Loucy (cell line): ENCODE results near the gene DPAGT1.
A peak's percentile ranks its signal among the peaks of the same experiment; 100 is the strongest.

ENCODE experiments used
- H2AFZ ChIP-seq: fragments of 200-600 bp; sonication (generic); 2 replicates; pipeline ENCODE4 v1.6.0; 2016; ENCODE audit warnings: antibody characterized with exemption, mild to moderate bottlenecking, low read length, moderate library complexity
- H3F3A ChIP-seq: fragments of 200-600 bp; 2 replicates; pipeline ENCODE4 v1.6.0; 2016; ENCODE audit warnings: antibody characterized with exemption, low read depth, mild to moderate bottlenecking
- H3K27me3 ChIP-seq: fragments of 200-600 bp; sonication (generic); 2 replicates; pipeline ENCODE4 v1.6.1; 2014; ENCODE audit warnings: low read length, mild to moderate bottlenecking; ENCODE audit not compliant: insufficient read depth, poor library complexity, severe bottlenecking
- H3K36me3 ChIP-seq: fragments of 200-600 bp; sonication (generic); 2 replicates; pipeline ENCODE4 v1.6.1; 2016; ENCODE audit warnings: low read length; ENCODE audit not compliant: insufficient read depth
- H3K4me1 ChIP-seq: fragments of 200-600 bp; sonication (generic); 2 replicates; pipeline ENCODE4 v1.5.1; 2014; ENCODE audit warnings: low read length, mild to moderate bottlenecking; ENCODE audit not compliant: insufficient read depth, poor library complexity, severe bottlenecking
- H3K4me2 ChIP-seq: fragments of 200-600 bp; sonication (generic); 2 replicates; pipeline ENCODE4 v1.6.0; 2014; ENCODE audit warnings: antibody characterized with exemption, low read length, low read depth, mild to moderate bottlenecking; ENCODE audit not compliant: poor library complexity, severe bottlenecking
- H3K4me3 ChIP-seq: fragments of 200-600 bp; sonication (generic); 2 replicates; pipeline ENCODE4 v1.5.1; 2014; ENCODE audit warnings: low read length, mild to moderate bottlenecking, mixed read lengths; ENCODE audit not compliant: poor library complexity, severe bottlenecking
- H3K79me2 ChIP-seq: fragments of 200-600 bp; sonication (generic); 2 replicates; pipeline ENCODE4 v1.6.1; 2014; ENCODE audit warnings: low read length; ENCODE audit not compliant: insufficient read depth
- H3K9ac ChIP-seq: fragments of 200-600 bp; sonication (generic); 2 replicates; pipeline ENCODE4 v1.6.0; 2014; ENCODE audit warnings: mild to moderate bottlenecking, low read depth, low read length, moderate library complexity; ENCODE audit not compliant: poor library complexity, severe bottlenecking
- H3K9me2 ChIP-seq: fragments of 200-600 bp; sonication (generic); replicated peaks from 2 replicates; pipeline ENCODE4 v1.6.1; 2016; ENCODE audit warnings: low read depth, low read length, mixed read lengths
- H3K9me3 ChIP-seq: fragments of 200-600 bp; sonication (generic); 2 replicates; pipeline ENCODE4 v1.6.1; 2014; ENCODE audit warnings: mild to moderate bottlenecking, antibody characterized with exemption, low read length, low read depth; ENCODE audit not compliant: insufficient read depth
- H4K20me1 ChIP-seq: fragments of 200-600 bp; sonication (generic); 2 replicates; pipeline ENCODE4 v1.6.0; 2014; ENCODE audit warnings: antibody characterized with exemption, low read length, mild to moderate bottlenecking; ENCODE audit not compliant: insufficient read depth, poor library complexity, severe bottlenecking
- EZH2phosphoT487 ChIP-seq: fragments of 200-600 bp; IDR thresholded peaks from 2 replicates; pipeline ENCODE4 v1.6.1; 2018; ENCODE audit warnings: antibody characterized with exemption, mild to moderate bottlenecking, moderate library complexity, borderline replicate concordance
- TF ChIP-seq, protein P1 (sequence below): fragments of 200-600 bp; sonication (generic); conservative IDR thresholded peaks from 2 replicates; pipeline ENCODE4 v1.5.1; 2014; ENCODE audit warnings: mild to moderate bottlenecking, antibody characterized with exemption, low read length

Gene DPAGT1

DNA sequence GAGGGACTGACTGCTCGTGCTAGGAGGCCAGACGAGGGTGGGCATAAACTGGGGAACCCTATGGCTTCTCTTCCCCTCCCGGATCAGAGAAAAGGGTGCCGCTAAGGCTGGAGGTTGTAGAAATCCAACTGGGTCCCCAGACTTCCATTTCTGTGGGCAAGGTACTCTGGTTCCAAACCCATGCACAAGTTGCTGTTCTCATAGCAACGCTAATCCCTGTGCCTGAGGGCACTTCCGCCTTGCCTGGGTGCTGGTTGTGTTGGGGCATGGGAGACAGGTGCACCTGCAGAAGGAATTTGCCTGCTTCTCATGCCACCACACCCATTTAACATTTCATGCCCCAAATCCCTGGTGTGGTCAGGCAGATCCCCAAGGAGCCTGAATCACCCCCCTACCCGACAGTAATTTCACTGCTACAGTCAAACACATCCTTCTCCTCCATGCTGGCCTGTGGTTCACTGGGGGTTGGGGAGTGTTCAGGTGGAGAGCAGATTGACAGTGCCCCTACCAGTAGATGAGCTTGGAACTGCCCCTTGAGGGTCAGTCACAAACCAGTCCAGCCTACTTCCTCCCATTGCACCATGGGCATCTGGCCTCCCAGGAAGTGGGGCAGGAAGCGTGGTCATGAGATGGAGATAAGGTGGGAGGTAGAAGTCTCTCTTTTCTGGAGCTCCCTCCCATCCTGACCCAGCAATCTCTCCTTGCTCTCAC lies 6.6 kb upstream of the DPAGT1 start:
- H2AFZ ChIP-seq: 0 out of 2 replicates have a peak overlapping the region, but pooled peaks have one; percentile 25
- TF ChIP-seq EZH2phosphoT487: no peak
- TF ChIP-seq, protein P1, sequence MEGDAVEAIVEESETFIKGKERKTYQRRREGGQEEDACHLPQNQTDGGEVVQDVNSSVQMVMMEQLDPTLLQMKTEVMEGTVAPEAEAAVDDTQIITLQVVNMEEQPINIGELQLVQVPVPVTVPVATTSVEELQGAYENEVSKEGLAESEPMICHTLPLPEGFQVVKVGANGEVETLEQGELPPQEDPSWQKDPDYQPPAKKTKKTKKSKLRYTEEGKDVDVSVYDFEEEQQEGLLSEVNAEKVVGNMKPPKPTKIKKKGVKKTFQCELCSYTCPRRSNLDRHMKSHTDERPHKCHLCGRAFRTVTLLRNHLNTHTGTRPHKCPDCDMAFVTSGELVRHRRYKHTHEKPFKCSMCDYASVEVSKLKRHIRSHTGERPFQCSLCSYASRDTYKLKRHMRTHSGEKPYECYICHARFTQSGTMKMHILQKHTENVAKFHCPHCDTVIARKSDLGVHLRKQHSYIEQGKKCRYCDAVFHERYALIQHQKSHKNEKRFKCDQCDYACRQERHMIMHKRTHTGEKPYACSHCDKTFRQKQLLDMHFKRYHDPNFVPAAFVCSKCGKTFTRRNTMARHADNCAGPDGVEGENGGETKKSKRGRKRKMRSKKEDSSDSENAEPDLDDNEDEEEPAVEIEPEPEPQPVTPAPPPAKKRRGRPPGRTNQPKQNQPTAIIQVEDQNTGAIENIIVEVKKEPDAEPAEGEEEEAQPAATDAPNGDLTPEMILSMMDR: no peak
- peaks cover 4% of the 10 kb centered on the region; the same call in 1 of the 2 replicates for H3K36me3 ChIP-seq

DNA sequence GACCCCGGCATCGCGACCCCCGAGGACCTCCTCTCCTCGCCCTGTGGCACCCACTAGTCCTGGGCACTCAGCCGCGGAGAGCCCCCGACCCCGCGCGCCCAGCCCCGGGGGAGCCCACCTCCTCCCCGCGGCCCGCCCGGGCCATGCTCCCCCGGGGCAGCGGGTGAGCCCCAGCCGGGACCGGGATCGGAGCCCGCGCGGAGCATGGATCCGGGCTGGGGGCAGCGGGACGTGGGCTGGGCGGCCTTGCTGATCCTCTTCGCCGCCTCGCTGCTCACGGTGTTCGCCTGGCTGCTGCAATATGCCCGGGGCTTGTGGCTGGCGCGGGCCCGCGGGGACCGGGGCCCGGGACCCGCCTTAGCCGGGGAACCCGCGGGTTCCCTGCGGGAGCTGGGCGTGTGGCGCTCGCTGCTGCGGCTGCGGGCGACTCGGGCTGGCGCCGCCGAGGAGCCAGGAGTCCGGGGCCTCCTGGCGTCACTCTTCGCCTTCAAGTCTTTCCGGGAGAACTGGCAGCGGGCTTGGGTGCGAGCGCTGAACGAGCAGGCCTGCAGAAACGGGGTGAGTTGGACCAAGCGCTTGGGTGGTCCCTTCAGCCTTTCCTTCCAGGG lies 6.0 kb upstream of the DPAGT1 start:
- peak overlapping the region; percentile 92 for H3K9ac ChIP-seq
- H4K20me1 ChIP-seq: no peaks in the 10 kb centered on the region
- peaks cover 36% of the 10 kb centered on the region for H3K4me1 ChIP-seq
- peak overlapping the region; percentile 80 for H3K4me3 ChIP-seq
- peak overlapping the region; percentile 72; the same call in 1 of the 2 replicates for H2AFZ ChIP-seq
- TF ChIP-seq EZH2phosphoT487: no peak
- TF ChIP-seq, protein P1: no peak
- peaks cover 4% of the 10 kb centered on the region; the same call in 1 of the 2 replicates for H3K36me3 ChIP-seq
- H3K27me3 ChIP-seq: no peaks in the 10 kb centered on the region
- H3K4me2 ChIP-seq: peak overlapping the region; percentile 100
- H3K9me3 ChIP-seq: no peaks in the 10 kb centered on the region
- H3K79me2 ChIP-seq: peaks cover 35% of the 10 kb centered on the region
- no peaks in the 10 kb centered on the region for H3K9me2 ChIP-seq
- no peaks in the 10 kb centered on the region for H3F3A ChIP-seq

More for the DNA sequence above, 6.6 kb upstream of the DPAGT1 start:
- H3K9ac ChIP-seq: peak overlapping the region; percentile 92
- H3K9me2 ChIP-seq: no peaks in the 10 kb centered on the region
- no peaks in the 10 kb centered on the region for H4K20me1 ChIP-seq
- H3F3A ChIP-seq: no peaks in the 10 kb centered on the region
- H3K4me3 ChIP-seq: peak overlapping the region; percentile 80
- H3K79me2 ChIP-seq: peaks cover 35% of the 10 kb centered on the region
- H3K4me1 ChIP-seq: peaks cover 31% of the 10 kb centered on the region
- H3K27me3 ChIP-seq: no peaks in the 10 kb centered on the region
- no peaks in the 10 kb centered on the region for H3K9me3 ChIP-seq
- H3K4me2 ChIP-seq: peak overlapping the region; percentile 100

DNA sequence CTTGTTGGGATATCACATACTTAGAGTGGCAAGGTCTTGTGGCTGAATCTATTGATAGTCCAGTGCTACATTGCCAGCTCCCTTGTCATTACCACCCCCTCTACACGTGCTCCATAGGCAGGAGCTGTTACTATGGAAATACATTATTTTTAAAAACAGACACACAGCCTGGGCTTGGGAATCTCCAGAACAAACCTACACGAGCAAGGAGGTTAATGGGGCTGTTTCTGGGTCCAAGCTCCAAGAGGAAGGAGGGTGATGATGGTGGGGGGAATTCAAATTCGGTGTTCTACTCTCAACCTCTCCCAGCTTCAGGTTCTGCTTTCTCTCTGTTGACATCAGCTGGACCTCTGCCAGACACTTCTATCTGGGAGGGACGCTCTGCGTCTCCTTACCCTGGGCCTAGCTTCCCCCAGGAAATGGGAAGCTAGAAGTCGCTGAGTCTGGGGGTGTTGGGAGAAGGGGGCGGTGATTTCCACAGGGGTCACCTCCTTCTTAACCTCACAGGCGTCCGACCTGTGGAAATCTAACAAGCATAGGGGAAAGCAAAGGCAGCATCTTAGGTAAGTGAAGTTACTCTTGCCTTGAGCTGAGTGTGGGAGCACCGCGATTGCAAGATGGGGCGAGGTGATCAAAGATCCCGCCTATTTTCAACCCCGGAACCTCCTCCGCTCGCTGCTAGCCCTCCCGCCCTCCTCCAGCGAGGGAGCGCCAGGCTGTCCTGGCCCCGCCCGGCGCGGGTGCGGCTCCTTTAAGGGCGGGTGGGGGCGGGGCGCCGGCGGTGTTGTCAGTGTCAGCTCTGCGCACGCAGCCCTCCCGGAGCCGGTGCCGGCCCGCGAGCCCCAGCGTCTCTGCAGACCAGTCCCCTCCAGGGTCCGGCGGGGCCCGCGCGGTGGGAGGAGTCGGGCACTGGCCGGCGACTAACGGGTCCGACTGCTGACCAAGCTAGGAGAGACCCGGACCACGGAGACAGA lies 5.2 kb upstream of the DPAGT1 start, which contains the start of gene C2CD2L:
TSS of gene C2CD2L (plus strand) at position 781 of the 974 bp plus-strand sequence. CDS start 398 bp downstream, outside the sequence.
- Histone ChIP-seq H2AFZ (peak within 1 kb of the TSS; percentile 96), H4K20me1 (no peaks in the 10 kb centered on the region), H3F3A (no peaks in the 10 kb centered on the region), H3K9me2 (no peaks in the 10 kb centered on the region), H3K27me3 (no peaks in the 10 kb centered on the region), H3K9ac (peak within 1 kb of the TSS; percentile 92), H3K4me2 (peak within 1 kb of the TSS; percentile 100), H3K36me3 (peaks cover 4% of the 10 kb centered on the region; the same call in 1 of the 2 replicates), H3K4me1 (peaks cover 36% of the 10 kb centered on the region), H3K9me3 (no peaks in the 10 kb centered on the region), H3K4me3 (peak within 1 kb of the TSS; percentile 80), H3K79me2 (peaks cover 35% of the 10 kb centered on the region)
- TF ChIP-seq, protein P1: no peak
- TF ChIP-seq EZH2phosphoT487: no peak
